ENCODE measurements around the gene KRTAP5-8.
"Not testable (repeated sequence)": the region's sequence is repeated elsewhere in the genome, so short reads cannot be mapped to it uniquely, and the experiment has no call there.

The KRTAP5-8 gene

DNA sequence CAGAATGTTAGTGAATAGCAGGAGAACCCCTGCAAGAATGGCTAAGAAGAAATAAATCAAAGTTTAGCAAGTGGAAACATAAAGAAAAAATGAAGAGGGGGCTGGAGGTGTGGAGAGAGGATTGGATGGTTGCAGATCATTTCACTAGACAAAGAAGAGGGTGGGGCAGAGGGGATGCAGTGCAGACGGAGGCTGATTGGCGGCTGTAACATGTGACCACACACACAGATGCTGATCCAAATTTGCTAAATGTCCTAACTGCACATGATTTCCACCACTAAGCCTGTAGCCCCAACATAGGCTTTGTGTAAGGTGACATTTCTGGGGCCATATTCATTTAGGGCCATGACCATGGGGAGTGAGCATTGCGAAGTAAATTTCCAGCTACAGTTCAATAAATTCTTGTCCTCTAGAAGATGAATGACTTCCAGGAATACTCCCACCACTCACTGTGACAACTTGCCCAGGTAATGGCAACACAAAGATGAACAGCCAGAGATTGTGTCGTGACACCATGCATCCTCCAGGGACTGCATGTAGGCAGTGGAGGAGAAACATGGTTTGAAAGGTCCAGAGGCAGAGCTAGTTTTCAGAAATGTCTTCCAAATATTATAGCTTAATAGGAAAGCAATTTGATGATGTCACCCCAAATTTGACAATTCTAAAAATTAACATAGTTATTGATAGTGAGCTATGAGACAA, 38.0 kb downstream of the KRTAP5-8 start:
- no peak for DNase-seq

DNA sequence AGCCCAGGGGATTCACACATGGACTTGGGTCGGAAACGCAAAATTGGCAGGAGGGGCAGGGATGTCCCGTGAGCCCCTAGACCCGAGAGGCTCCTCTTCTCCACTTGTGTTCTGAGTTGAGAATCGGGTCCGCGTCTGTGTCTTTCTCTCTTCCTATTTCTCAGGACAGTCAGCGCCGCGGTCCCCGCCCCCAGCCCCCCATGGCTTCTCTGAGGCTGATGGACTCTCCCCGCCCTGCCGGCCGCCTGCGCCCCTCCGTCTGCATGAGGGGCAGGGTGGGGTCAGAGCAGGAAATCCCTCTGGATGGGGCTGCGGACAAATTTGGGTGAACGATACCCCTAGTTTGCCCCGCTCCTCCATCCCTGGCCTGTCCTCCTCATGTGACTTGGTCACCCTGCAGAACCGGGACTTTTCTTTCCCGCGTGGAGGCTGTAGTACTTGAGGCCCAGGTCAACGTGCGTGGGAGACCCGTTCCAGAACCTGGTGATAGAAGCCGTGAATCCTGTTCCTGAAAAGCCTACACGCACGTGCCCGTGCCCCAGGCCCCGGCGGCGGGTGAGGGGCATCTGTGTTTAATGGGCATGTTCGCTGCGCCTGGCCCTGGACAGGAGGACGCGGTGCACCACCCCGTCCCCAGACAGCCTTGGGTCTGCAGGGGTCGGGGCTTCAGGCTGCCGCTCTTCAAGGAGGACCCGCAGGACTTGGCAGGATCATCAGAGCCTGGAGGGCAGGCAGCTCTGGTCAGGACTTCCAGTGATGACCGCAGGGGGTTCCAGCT, 39.1 kb downstream of the KRTAP5-8 start:
- DNase-seq: not testable (repeated sequence)

DNA sequence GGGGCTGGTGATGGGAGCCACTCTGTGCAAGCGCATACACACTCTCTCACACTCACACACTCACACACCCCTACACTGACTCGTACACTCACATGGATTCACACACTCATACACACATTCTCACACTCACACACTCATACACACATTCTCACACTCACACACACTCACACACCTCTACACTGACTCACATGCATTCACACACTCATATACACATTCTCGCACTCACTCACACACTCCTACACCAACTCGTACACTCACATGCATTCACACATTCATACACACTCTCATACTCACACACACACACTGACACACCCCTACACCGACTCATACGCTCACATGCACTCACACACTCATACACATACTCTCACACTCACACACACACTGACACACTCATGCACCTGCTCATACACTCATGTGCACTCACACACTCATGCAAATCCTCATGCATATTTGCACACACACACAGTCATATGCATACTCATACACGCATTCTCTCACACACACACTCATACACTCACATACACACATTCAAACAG, 39.7 kb downstream of the KRTAP5-8 start:
- DNase-seq: no peak

DNA sequence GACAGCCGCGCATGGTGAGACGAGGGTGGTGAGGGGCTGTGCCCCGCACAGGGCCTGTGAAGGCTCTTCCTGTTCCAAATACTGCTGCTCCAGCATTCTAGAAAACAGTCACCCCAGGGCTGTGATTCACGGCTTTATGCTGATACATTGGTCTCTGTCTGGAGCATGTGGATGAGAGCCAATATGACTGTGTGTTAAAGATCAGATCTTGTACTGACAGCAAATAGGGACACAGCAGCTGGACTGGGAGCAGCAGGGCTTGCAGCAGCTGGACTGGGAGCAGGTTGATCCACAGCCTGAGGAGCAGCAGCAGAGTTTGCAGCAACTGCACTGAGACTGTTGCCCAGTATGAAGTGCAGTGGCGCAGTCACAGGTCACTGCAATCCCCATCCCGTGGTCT, 41.7 kb downstream of the KRTAP5-8 start:
- not testable (repeated sequence) for DNase-seq

DNA sequence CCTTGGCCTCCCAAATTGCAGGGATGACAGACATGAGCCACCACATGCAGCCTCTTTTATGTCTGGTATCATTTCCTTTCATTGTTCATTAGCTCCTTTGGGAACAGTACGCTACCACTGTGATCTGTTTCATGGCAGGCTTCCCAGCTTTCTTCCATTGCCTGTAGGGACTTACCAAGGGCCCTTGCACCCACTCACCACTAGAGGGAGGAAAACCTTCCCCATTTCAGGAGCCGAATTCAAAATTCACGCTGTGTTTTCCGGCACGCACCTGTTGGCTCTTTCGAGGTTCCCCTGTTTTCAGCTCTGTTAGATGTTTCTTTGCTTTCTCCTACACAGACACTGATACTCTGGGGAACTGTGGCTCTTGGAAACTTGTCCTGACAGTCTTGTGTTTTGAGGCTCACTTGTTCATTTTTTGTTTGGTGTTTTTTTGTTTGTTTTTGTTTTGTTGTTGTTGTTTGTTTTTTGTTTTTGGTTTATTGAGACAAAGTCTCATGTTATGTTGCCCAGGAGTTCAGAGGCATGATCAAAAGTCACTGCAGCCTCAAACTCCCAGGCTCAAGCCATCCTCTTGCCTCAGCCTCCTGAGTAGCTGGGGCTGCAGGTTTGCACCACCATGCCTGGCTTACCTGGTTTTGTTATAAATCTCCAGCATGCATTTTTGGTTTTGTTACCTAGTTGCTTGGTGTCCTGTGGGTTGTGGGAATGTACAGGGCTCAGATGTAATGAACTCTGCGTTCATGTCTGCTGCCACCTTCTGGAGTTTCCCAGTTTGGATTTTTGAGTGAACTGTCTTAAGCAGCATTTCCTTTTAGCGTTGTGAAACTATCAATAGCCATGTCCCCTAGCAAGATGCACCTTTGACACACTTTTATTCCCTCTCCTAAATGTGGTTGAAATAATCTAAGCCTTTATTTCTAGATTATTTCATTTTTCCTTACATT, 42.5 kb downstream of the KRTAP5-8 start:
- peak; percentile 4 for DNase-seq

DNA sequence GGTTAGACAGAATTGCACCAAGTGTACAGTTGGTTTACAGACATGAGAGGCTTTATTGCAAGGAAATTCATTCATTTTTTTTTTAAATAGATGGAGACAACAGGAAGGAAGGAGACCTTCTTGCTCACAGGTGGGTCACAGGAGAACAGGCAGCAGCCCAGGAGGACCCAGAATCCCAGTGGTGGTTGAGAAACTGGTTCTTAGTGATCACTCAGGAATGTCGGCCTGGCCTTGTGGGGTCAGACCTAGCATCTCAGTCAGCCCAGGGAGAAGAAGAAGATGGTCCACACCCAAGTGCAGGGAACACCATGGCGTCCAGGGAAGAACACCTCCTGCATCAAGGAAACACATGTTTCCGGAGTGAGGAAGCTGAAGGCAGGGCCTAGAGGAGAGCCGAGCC, 44.0 kb downstream of the KRTAP5-8 start:
- no peak for DNase-seq

DNA sequence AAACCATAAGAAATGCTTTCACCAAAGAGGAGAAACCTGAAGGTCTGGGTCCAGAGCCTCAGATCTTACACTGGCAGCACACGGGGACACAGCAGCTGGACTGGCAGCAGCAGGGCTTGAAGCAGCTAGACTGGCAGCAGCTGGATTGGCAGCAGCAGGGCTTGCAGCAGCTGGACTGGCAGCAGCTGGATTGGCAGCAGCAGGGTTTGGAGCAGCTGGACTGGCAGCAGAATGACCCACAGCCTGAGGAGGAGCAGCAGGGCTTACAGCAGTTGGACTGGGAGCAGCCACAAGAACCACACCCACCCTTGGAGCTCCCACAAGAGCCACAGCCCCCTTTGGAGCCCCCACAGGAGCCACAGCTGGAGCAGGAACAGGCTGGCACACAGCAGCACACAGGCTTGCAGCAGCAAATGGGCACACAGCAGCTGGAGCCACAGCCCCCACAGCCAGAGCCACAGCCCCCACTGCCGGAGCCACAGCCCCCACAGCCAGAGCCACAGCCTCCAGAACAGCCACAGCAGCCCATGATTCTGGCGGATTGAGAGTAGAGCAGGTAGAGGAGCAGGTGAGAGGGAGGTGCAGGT, 44.6 kb downstream of the KRTAP5-8 start, which contains the start of gene KRTAP5-11:
Gene KRTAP5-11 (minus strand): TSS at position 567 of the 587 bp plus-strand sequence. CDS start 38 bp downstream, at position 529.
- no peak for DNase-seq

DNA sequence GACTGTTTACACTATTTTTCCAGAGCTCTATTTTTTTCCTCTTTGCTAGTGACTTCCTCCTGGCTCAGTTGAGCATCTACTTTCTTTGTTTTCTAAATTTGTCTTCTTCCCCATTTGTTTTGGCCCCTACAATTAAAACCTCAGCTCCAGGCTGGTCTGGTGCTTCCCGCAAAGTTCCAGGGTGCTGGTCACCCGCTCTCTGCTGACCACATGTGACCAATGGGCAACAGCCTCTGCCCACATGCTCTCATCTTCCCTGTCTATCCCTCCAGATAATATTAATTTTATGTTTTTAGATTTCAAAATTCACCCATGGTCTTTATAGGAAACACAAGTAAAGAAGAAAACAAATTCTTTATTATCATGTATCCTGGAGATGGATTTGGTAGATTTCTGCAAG, 45.1 kb downstream of the KRTAP5-8 start:
- DNase-seq: not testable (repeated sequence)

DNA sequence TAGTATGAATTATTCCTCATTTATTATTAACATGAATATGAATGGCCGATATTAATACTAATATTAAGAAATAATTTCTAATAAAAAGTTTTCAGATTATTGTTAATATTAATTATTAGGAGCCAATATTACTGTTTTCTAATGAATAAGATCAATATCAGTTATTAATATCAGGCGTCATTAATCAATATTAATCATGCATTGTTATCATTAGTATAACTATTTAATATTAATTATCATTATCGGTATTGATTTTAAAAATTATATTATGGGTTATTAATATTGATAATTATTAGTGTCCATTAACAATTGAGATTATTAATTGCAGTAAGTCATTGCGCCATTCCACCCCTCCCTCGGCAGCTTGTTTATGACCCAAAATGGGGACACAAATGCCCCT, 47.8 kb downstream of the KRTAP5-8 start:
- DNase-seq: not testable (repeated sequence)

DNA sequence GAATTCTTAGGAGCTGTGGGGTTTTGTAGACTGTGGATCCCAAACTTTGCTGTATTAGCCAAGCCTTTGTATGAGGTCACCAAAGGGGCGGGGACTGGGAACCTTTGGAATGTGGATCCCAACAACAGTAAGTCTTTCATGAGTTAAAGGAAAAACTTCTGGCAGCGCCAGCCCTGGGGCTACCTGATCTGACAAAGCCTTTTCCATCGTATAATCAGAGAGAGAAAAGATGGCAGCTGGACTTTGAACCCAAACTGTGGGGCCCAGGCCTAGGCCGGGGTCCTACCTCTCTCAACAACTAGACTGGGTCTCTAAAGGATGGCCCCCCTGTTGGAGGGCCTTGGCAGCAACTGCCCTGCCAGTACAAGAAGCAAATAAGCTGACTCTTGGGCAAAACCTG, 50.5 kb downstream of the KRTAP5-8 start:
- not testable (repeated sequence) for DNase-seq
